Lung microvascular endothelial cell (primary cell): ENCODE results near the gene CCPG1. TPM values are rescaled to one million over a fixed set of nuclear protein-coding genes. Genes with fewer than 3 reads are reported as not detected.
A peak's percentile ranks its signal among the peaks of the same experiment; 100 is the strongest.

ENCODE experiments used
- DNase-seq, 2 donors: peaks; one replicate each; pipeline versions ENCODE4 v3.0.0 to v3.0.0-alpha.2; 2010; ENCODE audit warnings: low read depth in 2 of 2
- total RNA-seq: library from RNA; depleted of rRNA; stranded (reverse); fragments of >200 nt; gene quantifications from 2 replicates; pipeline ENCODE4 v1.2.1, GENCODE V29; 2014

CCPG1 gene
- total RNA-seq, 1 donor from 2014 or later: 49.4 TPM

DNA sequence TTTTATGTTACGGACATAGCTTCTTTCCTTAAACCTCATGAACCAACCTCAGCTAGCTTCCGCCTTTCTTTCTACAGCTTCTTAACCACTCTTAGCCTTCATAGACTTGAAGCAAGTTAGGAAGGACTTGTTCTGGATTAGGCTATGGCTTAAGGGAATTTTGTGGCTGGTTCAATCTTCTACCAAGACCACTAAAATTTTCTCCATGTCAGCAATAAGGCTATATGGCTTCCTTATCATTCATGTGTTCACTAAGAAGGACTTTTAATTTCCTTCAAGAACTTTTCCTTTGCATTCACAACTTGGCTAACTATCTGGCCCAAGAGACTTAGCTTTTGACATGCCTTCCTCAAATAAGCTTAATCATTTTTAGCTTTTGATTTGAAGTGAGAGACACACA lies 24.5 kb downstream of the CCPG1 start:
- no peak for DNase-seq

DNA sequence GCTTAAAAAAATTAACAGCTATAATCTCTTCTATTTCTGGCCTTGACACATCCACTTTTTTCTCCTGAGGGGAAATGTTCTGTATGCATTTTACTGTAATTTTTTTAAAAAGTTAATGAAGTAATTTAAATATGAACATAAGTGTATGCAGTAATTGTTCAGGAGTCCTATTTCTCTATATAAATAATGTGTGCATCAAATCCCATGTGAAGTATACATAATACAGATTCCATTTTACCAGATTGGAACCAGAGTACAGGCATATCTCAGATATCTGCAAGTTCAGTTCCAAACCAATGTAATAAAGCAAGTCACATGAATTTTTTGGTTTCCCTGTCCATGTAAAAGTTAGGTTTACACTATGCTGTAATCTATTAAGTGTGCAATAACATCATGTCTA lies 26.6 kb downstream of the CCPG1 start:
- no peak for DNase-seq

DNA sequence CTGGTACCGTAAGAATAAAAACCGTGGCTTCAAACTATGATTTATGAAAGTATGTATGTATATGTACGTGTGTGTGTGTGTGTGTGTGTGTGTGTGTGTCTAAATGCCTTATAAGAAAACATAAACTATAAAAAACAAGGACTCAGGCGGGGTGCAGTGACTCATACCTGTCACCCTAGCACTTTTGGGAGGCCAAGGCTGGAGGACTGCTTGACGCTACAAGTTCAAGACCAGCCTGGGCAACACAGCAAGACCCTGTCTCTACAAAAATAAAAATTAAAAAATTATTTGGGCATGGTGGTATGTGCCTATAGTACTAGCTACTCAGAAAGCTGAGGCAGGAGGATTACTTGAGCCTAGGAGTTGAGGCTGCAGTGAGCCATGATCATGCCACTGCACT lies 29.1 kb downstream of the CCPG1 start:
- DNase-seq: no peak

DNA sequence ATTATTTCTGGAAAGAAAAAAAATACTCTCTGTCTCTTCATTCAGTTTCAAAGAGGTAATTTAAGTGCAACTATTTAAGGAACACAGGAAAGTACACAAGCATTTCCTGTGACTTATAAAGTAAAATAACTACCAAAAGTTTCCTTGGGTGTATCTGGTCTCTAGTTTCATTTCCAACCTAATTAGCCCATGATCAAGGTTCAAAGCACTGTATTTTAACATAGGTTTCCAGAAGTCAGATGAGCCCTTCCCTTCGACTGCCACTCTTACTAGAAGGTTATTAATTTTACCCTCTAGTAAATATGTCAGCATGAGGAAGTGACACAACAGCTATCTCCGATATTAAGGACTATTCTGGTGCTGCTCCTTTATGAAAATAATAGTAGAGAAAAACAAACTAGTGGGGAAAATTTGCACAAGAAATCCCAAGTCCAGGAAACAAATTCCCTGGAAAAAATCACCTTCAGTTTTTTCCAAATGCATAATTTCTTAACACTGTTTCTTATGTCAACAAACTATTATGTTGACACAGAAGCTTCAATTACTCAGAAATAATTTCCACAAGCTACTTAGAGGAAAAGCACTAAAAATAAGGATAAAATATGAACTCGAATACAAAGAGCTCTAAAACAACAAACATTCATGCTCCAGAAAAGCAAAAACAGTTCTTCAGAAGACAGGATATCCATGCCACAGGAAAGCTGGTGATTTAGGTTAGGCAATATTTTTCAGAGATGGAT lies 35.3 kb downstream of the CCPG1 start:
- peak; percentile 36 to 43 for DNase-seq

DNA sequence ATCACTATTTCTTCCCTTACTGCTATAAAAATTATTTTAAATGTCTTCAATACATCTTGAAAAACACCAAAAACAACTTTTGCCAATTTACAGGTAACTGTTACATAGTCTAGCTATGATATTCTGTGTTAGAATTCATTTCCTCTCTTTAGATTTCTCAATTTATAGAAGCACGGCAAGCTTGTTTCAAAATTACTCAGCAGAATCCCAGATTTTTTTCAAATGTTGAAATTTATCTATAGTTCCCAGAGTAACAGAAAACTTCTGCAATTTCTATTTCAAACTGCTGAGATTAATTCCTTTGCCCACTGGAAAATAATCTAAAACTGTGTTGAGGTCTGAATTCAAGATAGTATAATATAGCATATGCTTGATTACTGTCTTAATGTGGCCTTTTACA lies 41.2 kb downstream of the CCPG1 start:
- no peak for DNase-seq

DNA sequence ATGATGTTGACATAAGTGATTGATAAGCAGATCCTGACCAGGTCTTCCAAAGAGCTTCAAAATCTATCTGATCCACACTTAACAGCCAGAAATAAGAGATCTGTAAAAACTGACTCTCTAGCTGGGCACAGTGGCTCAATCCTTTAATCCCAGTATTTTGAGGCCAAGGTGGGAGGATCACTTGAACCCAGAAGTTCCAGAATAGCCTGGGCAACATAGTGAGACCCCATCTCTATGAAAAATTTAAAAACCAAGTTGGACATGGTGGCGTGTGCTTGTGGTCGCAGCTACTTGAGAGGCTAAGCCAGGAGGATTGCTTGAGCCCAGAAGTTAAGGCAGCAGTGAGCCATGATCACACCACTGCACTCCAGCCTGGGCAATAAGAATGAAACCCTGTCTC lies 45.5 kb downstream of the CCPG1 start:
- DNase-seq: no peak

DNA sequence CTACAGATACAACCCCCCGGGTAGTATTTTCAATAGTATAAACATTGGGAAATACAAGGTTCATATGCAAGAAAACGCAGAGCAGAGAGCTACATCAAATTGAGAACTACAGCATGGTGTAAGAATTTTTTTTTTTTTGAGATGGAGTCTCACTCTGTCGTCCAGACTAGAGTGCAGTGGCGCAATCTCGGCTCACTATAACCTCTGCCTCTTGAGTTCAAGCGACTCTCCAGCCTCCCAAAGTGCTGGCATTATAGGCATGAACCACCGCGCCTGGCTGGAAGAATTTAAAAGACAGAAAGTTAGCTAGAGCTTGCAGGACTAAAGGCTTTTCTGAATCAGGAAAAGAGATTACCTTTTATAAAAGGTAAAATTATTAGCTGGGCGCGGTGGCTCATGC lies 47.1 kb downstream of the CCPG1 start:
- no peak for DNase-seq

DNA sequence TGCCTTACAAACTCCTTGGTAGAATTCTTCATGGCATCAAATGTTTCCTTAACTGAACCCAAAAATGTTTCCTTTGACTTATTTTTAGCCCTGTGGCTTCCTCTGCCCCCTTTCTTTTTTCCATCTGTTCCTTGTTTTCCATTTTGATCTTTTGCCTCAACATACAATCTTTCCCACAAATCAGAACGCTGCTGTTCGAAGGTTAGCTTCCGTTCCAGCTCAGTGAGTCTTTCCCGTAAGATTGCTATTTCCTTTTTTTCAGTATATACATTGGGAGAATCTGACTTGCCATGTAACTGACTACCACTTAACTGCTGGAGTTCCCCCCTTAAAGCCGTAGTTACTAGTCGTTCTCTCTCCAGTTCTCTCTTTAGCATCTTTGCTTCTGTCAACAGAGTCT lies 47.9 kb downstream of the CCPG1 start:
- DNase-seq: peak in 1 of 2 donors; percentile 50

DNA sequence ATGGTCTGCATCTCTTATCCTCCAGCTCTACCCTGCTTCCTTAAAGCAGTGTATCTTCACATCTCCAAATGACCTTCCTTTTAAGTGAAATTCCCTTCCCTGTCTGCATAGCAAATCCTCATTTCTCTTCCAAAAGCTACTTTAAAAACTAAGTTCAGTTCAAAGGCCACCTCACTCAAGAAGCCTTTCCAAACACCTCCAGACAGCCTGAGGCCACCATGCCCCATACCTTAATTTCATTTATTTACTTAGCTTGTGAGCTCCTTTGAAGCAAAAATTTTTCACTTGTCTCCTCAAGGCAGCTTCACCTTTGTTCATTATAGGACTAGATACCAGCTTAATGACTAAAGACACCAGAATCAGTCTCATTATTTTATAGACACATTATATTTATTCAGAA lies 49.7 kb downstream of the CCPG1 start:
- DNase-seq: no peak

DNA sequence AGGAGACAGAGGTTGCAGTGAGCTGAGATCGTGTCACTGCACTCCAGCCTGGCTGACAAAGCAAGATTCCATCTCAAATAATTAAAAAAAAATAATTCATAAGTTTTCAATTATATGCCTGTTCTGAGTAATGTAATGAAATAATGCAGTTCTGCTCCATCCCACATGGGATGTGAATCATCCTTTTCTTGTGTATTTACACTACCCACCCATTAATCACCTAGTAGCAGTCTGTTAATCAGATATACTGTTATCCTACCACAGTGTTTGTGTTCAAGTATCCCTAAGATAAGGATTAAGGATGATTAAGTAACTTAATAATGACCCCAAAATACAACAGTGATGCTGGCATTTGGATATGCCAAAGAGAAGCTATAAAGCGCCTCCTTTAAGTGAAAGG lies 50.4 kb downstream of the CCPG1 start:
- DNase-seq: peak in 1 of 2 donors; percentile 56

DNA sequence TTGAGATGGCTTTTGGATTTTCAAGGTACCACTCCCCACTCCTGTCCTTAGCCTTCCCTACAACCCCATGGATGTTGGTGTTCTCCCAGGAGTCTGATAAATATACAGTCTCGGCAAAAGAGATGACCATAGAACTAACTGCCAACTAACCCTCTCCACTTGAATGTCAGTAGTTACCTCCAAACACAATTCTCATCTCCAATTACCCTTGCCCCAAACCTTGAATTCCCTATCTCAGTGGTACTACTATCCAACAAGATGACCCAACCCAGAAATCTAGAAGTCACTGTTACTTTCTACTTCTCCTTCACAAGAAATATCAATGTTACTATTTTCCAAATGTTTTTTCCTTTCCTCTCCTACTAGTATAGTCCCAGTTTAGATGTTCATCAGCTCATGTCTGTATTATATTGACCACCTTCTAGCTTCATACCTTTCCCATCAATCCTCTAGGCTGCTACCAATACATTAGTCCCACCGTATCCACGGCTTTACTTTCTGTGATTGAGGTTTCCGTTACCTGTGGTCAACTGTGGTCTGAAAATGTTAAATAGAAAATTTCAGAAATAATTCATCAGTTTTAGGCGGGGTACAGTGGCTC lies 51.1 kb downstream of the CCPG1 start:
- no peak for DNase-seq

DNA sequence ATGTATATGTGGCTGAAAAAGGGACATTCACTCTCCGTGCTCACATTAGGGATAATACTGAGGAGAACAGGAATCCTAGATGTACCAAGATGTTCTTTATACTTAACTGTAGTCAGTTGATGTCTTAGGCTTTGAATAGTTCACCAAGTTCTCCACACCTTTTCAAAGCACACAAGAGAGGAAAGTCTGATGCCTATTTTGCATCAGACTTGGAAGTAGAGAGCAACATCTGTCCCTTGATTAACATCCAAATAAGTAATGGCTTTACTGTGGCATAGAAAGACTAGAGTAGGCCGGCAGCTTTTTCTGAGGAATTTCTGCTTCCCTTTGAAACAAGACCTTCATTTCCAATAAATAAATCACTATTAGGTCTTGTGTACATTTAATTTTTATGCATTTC lies 55.1 kb downstream of the CCPG1 start:
- DNase-seq: no peak

DNA sequence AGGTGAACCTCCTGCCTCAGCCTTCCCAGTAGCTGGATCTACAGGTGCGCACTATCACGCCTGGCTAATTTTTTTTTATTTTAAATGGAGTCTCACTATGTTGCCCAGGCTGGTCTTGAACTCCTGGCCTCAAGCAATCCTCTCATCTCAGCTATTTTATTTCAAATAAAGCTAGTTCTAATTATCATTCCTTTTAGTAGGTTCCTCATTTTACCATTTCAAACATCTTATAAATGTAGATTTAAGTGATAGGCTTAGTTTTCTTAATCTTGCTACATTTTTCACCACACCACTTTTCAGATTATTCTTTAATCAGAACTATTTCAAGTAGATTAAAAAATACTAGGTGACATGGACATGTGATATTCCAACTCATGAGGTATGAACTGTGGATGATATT lies 58.9 kb downstream of the CCPG1 start:
- DNase-seq: no peak

DNA sequence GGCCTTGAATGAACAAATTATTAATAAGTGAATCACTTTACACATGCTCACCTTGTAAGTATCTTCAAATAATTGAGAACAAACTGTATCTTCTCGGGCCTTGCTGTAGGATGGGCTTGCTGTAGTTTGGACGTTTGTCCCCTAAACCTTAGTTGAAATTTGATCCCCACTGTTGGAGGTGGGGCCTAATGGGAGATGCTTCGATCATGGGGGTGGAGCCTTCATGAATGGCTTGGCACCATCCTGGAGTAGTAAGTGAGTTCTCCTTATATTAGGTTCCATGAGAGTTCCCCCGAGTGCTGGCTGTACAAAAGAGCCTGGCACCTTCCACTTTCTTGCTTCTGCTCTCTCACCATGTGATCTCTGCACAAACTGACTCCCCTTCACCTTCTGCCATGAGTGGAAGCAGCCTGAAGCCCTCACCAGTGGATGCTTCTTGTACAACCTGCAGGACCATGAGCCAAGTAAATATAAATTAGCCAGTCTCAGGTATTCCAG lies 59.8 kb downstream of the CCPG1 start:
- DNase-seq: no peak

DNA sequence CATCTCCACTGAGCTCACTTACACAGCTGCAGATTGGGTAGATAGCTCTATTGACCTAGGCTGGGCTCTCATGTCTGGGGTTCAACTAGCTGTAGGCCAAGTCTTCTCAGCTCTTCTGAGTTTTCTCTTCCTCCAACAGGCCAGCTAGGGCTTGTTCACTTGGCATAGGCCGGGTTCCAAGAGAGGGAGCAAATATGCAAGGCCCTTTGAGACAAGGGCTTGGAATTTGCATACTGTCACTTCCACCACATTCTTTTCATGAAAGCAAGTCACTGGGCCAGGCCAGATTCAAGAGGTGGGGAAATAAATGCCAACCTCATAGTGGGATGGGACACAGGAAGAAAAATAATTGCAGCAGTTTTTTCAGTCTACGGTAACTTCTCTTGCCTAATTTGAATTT lies 64.0 kb downstream of the CCPG1 start:
- DNase-seq: no peak

DNA sequence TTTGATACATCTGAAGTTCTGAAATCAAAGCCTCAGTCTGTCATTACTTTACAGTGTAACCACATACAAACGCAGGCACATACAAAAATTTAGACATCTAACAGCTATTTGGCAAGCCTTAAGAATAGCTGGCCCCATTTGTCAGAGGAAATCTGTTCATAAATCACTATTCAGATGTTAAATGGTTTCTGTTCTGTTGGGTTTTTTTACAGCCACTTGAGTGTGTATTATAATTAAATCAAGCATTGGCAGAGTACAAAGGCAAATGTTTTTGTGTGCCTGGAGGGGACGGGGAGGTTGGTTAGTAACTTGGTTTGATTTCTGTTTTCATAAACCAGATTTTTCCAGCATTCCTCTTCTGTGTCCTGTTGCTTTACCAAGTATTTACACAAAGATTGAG lies 65.0 kb downstream of the CCPG1 start:
- no peak for DNase-seq

DNA sequence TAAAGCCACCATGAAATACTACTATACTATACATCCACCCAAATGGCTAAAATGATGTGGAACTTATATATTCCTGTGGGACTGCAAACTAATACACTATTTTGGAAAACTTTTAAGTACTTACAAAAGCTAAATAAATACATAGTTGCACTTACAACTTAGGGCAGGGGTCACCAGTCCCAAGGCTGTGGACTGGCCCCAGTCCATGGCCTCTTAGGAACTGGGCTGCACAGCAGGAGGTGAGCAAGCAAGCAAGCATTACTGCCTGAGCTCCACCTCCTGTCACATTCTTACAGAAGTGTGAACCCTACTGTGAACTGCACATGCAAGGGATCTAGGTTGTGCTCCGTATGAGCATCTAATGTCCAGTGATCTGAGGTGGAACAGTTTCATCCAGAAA lies 71.0 kb downstream of the CCPG1 start:
- no peak for DNase-seq

DNA sequence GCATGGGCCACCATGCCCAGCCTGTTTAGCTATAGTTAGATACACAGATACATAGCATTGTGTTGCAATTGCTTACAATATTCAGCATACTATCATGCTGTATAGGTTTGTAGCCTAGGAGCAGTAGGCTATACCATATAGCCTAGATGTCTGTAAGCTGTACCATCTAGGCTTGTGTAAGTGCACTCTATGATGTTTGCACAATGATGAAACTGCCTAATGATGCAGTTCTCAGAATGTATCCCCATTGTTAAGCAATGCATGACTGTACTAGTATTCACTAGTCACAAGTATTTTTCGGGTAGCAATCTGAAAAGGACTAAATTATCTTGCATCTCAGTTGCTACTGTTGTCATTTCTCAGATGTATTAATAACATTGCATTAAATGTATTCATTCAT lies 73.2 kb downstream of the CCPG1 start:
- DNase-seq: no peak

DNA sequence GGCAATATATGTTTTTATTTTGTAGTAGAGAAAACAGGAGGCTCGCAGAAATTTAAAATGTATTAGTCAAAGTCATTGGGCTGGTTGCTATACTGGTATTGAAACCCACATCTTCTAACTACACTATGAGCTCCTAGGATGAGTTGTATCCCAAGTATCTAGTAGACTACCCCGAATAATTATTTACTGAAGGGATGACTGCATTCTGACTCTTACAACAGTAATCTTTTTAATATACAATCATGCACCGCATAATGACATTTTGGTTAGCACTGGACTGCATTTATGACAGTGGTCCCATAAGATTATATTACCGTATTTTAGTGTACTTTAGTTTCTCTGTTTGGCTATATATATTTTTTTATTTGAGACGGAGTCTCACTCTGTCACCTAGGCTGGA lies 73.8 kb downstream of the CCPG1 start:
- DNase-seq: no peak

DNA sequence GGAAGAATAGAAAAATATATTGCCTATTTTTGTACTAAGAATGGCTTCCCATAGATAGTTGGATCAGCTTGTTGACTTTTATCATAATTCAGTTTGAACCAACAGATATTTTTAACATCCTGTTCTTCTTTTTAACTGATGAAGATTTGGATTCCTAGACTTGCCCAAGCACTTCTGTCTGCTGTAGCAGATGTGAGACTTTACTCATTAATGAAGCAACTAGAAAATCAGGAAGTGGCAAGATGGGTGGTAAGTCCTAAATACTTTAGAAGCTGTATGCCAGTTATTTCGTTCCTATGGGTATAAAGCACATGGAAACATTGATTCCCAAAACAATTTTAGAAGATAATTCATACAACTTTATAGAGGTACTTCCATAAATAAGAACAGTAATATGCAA lies 80.8 kb downstream of the CCPG1 start:
- DNase-seq: no peak

DNA sequence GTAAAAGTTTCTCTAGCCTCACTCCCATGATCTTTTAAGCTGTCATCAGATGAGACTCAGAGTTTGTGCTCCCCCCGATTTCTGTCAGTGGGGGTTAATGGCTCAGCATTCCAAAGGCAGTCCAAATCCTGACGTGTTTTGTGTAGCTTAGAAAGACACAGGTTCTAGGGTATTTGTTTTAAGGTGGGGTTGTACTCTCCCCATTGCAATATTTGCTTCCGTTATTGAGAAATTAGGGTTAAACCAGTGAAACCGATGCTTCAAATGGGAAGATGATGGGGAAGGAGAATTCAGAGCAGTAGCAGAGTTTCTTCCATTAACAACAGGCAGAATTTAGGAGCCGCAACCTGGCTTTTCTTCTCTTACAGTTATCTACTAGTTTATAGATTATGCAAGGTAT lies 85.7 kb downstream of the CCPG1 start:
- DNase-seq: no peak

DNA sequence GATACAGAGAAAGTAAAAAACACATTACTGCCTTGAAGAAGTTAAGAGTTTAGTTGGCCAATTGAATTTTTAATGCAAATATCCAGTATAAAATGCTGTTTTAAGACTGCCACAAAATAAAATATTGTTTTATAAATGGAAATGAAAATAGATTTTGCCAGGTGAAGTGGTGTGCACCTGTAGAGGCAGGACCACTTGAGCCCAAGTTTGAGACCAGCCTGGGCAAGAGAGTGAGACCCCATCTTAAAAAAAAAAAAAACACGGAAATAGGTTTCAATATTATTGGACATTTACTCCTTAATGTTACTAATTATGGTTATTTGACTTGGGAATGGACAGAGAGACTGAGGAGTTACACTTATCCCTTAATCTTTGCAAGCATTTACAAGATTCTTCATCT lies 87.2 kb downstream of the CCPG1 start:
- DNase-seq: no peak

DNA sequence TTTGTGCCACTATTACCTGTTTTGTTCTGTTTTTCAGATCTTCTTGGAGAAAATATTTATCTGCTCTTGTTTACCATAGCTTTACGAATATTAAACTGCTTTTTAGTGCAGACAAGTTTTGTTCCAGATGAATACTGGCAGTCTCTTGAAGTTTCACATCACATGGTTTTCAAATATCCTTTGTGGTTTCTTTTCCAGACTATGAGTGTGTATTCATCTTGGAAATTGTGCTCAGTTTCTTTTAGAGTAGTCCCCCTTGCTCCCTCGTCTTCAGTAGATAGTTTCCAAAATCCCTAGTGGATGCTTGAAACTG lies 88.0 kb downstream of the CCPG1 start:
- no peak for DNase-seq
